CD4-positive, alpha-beta T cell treated with Interleukin-12 subunit alpha and Interleukin-12 subunit beta, for 1 hour (primary cell): ENCODE measurements around the gene SHROOM3.

ENCODE experiments used
- DNase-seq: peaks from one replicate; pipeline ENCODE4 v3.0.0-alpha.2; 2020

Gene SHROOM3

GRCh38 chr4:76628251-76628650 is 193.2 kb downstream of the SHROOM3 start:
- no peak for DNase-seq

- DNase-seq: no peak
Observed at GRCh38 chr4:76630741-76631140, 195.7 kb downstream of the SHROOM3 start.

GRCh38 chr4:76634220-76634619 is 199.2 kb downstream of the SHROOM3 start:
- no peak for DNase-seq

- DNase-seq: no peak
Observed at GRCh38 chr4:76637712-76638361, 202.8 kb downstream of the SHROOM3 start.

DNA sequence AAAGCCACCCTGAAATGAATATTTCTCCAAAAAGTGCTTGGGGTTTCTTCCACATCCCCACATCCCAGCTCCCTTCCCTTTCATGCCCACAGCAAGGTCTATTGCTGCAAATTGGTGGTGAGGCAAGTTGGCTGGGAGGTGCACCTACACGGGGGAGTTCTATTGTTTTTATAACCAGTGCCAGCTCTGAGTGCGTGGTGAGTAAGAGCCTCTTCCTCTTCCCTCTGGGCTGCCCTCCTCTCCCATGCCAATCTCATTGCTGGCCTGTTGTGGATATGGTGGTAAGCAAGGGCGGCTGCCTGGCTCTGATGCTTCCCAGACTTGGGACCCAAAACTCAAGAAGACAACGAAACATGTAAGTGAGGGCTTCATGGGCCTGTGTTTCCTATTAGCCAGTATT is 204.3 kb downstream of the SHROOM3 start:
- no peak for DNase-seq

DNA sequence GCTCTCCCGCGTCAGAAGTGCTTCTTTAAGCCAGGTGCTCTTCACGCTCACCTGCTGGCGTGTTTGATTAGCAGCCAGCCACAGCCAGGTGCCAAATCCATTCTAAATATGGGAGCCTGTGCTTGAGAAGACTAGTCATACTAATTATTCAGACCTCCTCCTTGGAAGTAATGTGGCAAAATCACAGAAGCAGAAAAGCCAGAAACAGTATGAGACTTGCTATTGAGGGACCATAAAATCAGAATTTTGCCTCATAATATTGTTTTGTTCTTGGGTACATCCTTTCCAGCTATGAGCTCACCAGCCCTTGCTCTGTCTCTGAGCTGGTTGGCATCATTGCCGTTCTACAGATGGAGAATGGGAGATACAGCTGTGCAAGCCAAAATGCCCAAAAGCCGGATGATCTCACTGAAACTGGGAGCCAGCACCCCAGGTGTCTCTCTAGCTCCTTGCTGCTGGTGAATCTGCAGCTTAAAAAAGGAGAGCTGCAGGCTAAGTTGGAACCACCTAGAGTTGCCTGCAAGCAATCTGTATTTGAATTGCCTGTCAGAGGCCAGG is 205.4 kb downstream of the SHROOM3 start:
- no peak for DNase-seq

- no peak for DNase-seq
Observed at GRCh38 chr4:76641351-76641750, 206.3 kb downstream of the SHROOM3 start.

GRCh38 chr4:76641758-76642157 is 206.7 kb downstream of the SHROOM3 start:
- DNase-seq: no peak

DNA sequence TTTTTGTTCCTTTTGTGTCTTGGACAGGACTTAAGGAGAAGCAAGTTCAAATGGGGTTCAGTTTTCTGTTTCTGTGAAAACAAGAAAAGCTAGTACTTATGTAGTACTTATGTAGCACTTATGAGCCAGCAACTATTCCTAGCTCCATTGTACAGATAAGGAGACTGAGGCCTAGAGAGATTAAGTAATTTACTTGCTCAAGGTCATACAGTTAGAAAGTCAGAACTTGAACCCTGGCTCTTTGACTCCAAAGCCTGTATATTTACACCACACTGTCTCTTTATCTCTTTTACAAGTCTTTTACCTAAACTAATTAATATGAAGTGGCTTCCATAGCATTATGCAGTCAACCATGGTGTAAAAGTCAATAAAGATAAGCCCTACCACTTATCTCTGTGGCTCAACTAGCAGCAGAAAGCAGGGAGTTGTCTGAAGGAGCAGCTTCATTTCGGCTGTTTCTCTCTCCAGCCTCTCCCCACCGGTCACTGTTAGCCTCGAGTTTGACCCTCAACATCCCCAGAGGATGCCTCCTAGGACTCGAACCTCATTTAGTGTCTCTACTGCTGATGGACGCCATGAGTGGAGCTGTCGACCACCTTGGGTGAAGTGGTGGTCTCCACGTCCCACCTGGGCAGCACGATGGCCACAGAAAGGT is 209.9 kb downstream of the SHROOM3 start:
- DNase-seq: no peak

- no peak for DNase-seq
Observed at GRCh38 chr4:76649086-76649485, 214.1 kb downstream of the SHROOM3 start.

DNA sequence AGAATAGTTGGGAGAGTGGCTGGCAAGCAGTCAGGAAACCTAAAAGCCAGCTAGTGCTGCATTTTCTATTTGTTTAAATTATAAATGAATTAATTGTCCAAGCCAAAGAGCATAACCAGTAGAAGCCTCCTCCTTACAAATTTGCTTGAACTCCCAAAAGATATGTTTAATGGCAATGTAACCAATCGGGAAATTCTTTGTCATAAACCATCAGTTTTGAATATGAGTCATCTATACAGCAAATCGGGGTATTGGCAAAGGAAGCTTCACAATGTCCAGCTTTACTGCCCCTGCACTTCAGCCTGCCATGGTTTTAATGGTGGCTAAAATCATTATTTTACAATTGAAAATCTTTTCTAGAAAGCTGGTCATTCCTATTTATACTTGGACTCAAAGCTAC is 216.6 kb downstream of the SHROOM3 start:
- DNase-seq: no peak

GRCh38 chr4:76652389-76652788 is 217.4 kb downstream of the SHROOM3 start:
- no peak for DNase-seq

DNA sequence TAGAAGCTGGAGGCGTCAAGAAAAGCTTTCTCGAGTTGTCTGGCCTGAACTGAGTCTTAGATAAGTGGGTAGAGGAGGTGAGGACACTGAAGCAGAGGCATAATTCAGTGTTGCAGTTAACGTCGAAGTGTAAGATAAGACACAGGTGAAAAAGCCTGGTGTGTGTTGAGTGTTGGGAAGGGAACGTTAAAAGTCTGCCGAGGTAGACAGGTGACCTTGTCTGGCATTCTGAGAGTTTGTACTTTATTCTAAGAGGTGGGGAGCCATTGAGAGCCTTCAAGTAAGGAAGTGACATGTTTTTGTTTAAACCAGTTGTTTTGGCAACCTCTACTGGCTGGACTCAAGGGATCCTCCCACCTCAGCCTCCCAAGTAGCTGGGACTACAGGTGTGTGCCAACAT is 219.1 kb downstream of the SHROOM3 start:
- DNase-seq: no peak

GRCh38 chr4:76654791-76655190 is 219.8 kb downstream of the SHROOM3 start:
- DNase-seq: no peak

- DNase-seq: no peak
Observed at GRCh38 chr4:76655566-76656479, 220.8 kb downstream of the SHROOM3 start.

- DNase-seq: no peak
Observed at GRCh38 chr4:76657443-76657842, 222.4 kb downstream of the SHROOM3 start.

DNA sequence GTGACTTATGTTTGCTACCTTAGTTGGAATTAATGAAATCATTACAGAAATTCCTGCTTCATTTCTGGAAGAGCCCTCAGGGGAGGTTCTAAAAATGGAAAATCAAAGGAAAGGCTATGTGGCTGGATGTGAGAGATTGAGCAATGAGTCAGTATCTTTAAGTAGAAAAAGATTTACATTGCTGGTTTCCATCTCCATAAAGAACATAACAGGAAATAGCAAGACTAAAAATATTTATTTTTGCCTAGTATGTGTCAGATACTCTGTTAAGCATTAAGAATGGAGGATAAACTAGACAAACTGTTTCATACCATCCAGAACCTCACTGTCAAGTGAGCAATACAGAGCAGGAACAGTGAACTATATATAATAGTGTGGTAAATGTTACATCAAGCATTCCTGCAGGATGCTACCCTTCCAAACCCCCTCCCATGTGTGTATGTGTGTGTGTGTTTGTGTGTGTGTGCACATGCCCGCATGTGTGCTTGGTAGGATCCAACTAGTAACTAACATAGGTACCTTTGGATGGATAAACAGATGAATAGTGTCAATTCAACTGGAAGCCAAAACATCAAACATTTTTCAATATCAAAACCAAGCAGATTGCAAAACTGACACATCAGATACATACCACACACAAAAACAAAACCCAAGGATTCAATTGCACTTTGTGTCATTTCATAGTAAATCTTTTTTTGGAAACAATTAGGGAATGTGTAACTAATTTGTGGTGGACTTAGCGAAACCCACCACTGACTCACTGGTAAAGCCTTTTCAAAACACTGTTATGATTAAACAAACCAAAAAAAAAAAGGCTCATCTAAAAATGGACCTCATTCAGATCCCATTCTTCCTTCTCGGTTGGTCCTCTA is 223.4 kb downstream of the SHROOM3 start:
- DNase-seq: no peak

DNA sequence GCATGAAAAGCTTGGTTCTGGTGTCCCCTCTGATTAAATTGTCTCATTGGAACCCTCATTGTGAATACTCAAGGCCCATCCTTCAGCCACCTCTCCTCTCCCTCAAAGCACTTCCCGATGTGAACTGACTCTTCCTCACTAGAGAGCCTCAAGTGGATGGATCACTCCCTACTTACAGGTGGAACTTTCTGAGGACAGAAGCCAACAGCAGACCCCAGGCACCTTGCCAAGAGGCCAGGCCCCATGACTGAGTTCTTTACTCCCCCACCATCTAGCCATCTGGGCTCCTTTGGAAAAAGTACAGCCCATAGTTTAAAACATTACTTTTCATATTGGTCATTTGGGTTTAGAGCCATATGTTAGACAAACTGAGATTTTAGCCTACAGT is 224.1 kb downstream of the SHROOM3 start:
- no peak for DNase-seq

GRCh38 chr4:76663824-76664223 is 228.8 kb downstream of the SHROOM3 start:
- no peak for DNase-seq

DNA sequence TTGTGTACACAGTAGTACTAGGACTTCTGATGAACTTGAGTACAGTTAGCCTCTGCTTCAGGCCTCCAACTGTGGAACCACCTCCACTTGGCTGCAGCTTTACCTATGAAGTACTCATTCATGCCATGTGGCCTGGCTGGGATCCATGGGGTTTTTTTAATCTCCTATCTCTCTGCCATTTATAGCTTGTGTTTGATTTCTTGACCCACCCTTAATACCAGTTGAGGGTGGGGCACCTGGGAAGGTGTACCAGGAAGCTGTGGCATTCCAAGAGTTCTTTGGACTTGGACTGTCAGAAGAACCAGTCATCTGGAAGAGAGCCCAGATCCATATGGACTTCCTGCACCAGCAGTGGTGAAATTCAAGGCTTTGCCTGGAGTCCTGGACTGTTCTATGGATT is 230.1 kb downstream of the SHROOM3 start:
- no peak for DNase-seq

DNA sequence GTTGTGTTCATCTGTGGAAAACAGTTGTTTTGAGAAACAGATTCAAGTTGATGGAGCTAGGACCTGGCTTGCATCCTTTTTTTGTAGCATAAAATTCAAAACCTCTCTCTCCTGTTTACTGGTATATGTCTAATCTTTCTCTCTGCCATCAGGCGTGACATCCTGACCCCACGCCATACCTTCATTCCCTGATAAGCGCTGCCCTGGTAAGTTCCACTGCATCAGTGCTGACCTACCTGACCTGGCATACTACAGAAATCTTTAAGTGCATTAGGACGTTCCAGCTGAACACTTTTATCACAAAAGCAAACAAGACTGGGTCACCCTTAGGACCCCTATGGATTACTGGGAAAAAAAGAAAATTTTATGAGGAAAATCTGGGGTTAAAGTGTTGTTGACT is 230.7 kb downstream of the SHROOM3 start:
- no peak for DNase-seq

- DNase-seq: no peak
Observed at GRCh38 chr4:76666944-76667532, 232.0 kb downstream of the SHROOM3 start.
